Heart left ventricle (tissue), 16 donors: Measurements from ENCODE around the gene GPHA2. TPM values are rescaled to one million over a fixed set of nuclear protein-coding genes. Genes with fewer than 3 reads are reported as not detected.
A peak's percentile ranks its signal among the peaks of the same experiment; 100 is the strongest.

Experiments
- ATAC-seq, 4 donors: fragments of 200-7000 bp; cut with Tn5 transposase; one replicate each; pipeline ENCODE4 v1.9.1; 2020 to 2022; ENCODE audit warnings: moderate library complexity in 4 of 4, mild to moderate bottlenecking in 3 of 4, moderate number of reproducible peaks in 1 of 4
- DNase-seq, 5 donors: peaks; one replicate each; pipeline ENCODE4 v3.0.0-alpha.2; 2020
- H3K27ac ChIP-seq, 12 donors: fragments of 200-600 bp; sonication (generic) in 4 of 12; one replicate each; pipeline versions ENCODE4 v1.5.0 to v1.8.0; 2016 to 2022; ENCODE audit warnings: mild to moderate bottlenecking in 2 of 12
- H3K27me3 ChIP-seq, 9 donors: fragments of 200-600 bp; sonication (generic) in 2 of 9; one replicate each; pipeline versions ENCODE4 v1.5.1 to v1.8.0; 2016 to 2022; ENCODE audit warnings: mild to moderate bottlenecking in 3 of 9
- H3K36me3 ChIP-seq, 9 donors: fragments of 200-600 bp; sonication (generic) in 2 of 9; one replicate each; pipeline versions ENCODE4 v1.5.0 to v1.8.0; 2018 to 2022; ENCODE audit warnings: mild to moderate bottlenecking in 2 of 9
- H3K4me1 ChIP-seq, 12 donors: fragments of 200-600 bp; sonication (generic) in 4 of 12; one replicate each; pipeline versions ENCODE4 v1.5.0 to v1.8.0; 2016 to 2022; ENCODE audit warnings: mild to moderate bottlenecking in 3 of 12
- H3K4me3 ChIP-seq, 12 donors: fragments of 200-600 bp; sonication (generic) in 4 of 12; one replicate each; pipeline versions ENCODE4 v1.5.0 to v1.8.0; 2017 to 2022; ENCODE audit warnings: mild to moderate bottlenecking in 9 of 12, moderate library complexity in 4 of 12
- H3K9me3 ChIP-seq, 12 donors: fragments of 200-600 bp; sonication (generic) in 4 of 12; one replicate each; pipeline versions ENCODE4 v1.5.0 to v1.8.0; 2016 to 2022; ENCODE audit warnings: mild to moderate bottlenecking in 1 of 12
- POLR2A ChIP-seq, 2 donors: fragments of 450-650 bp; IDR thresholded peaks; one replicate each; pipeline ENCODE4 v1.6.1; 2017; ENCODE audit warnings: antibody characterized with exemption in 2 of 2, mild to moderate bottlenecking in 2 of 2, moderate library complexity in 2 of 2
- WGBS, 4 donors: extraction: QIAGEN DNeasy Blood & Tissue Kit in 2 of 4; methylation state at CpG; one replicate each; pipeline versions ENCODE4 v1.1.5 to v1.1.7; 2013 to 2018; 5-methylcytosine and 5-hydroxymethylcytosine counted together
- intact Hi-C, 10 donors: fragments of 100-400 bp; cut with DNase I; formaldehyde crosslinking; loops; one replicate each; pipeline versions ENCODE4 v1.11.1 to v1.14.2; 2022
- polyA plus RNA-seq, 2 donors: library from polyadenylated mRNA; stranded (reverse); fragments of 200-250 nt; gene quantifications; one replicate each; pipeline ENCODE4 v1.2.3, GENCODE V29; 2013
- total RNA-seq, 9 donors: library from RNA; depleted of rRNA in 2 of 9; stranded (reverse); fragments of >200 nt in 2 of 9; fragmentation: NEBNext Ultra II Directional in 3 of 9; extraction: Animal tissue kit (Norgen Biotek cat#: 25700) in 3 of 9; gene quantifications; one replicate each; pipeline versions ENCODE4 v1.1.0 to v1.2.4, GENCODE V29; 2016 to 2023
- TF ChIP-seq, protein P1 (sequence below), 12 donors: fragments of 200-600 bp; sonication (generic) in 4 of 12; IDR thresholded peaks; one replicate each; pipeline versions ENCODE4 v1.5.0 to v1.8.0; 2018 to 2022; ENCODE audit warnings: antibody characterized with exemption in 12 of 12, mild to moderate bottlenecking in 5 of 12
- donor health status: ischemic (EF 13 %, LVEDD 7.1; RV severe dilation, severe dysfunction).
- donor health status: healthy with polysubstance abuse.
- donor health status: DM: no; HTN: yes; CAD: no.
- donor health status: DM: no; HTN: no; CAD: no.
- donor health status: ischemic (EF 25% LVEDD 6.9; RV normal size, moderate dysfunction).
- donor health status: ischemic (EF 25% LVEDD 5.7; RV mildly dilated, moderate dysfunction).
- donor health status: healthy.
- donor health status: DM: yes; HTN: yes; CAD: no.
- donor health status: ischemic (EF 35%, LVEDD 5.7; RV mildly dilated, moderate dysfunction).
- donor health status: nonischemic (EF 11% LVEDD 7.7; RV severe dilation, severe dysfunction).
- donor health status: DM: yes; HTN: yes; CAD: no.
- donor health status: PGD.
- donor health status: ischemic (EF 29% LVEDD 5.4; RV normal size, mild dysfunction).
- donor health status: nonischemic (EF 23%, LVEDD 6.1; RV moderate dilation, normal function).

The GPHA2 gene
- total and polyA plus RNA-seq, 11 donors: 0.48 TPM; not detected in 10

DNA sequence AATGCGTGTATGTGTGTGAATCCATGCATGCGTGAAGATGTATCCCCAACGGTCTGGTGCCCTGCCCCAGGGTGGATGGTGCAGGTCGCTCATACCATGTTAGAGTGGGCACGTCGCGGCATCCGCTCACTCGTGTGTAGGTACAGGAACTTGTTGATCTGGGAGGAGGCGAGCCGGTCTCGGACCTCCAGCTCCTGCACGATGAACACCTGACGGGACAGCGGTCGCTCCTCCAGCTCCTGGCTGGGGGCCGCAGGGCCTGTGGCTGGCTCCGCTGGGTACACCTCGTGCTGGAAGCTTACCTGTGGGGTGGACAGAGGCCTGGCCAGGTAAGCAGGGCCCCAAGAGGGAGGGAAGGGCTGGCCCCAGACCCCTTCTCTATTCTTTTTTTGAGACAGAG, 37.2 kb downstream of the GPHA2 start:
- no peak for ATAC-seq
- H3K4me3 ChIP-seq: no peak overlapping the region
- TF ChIP-seq, protein P1, sequence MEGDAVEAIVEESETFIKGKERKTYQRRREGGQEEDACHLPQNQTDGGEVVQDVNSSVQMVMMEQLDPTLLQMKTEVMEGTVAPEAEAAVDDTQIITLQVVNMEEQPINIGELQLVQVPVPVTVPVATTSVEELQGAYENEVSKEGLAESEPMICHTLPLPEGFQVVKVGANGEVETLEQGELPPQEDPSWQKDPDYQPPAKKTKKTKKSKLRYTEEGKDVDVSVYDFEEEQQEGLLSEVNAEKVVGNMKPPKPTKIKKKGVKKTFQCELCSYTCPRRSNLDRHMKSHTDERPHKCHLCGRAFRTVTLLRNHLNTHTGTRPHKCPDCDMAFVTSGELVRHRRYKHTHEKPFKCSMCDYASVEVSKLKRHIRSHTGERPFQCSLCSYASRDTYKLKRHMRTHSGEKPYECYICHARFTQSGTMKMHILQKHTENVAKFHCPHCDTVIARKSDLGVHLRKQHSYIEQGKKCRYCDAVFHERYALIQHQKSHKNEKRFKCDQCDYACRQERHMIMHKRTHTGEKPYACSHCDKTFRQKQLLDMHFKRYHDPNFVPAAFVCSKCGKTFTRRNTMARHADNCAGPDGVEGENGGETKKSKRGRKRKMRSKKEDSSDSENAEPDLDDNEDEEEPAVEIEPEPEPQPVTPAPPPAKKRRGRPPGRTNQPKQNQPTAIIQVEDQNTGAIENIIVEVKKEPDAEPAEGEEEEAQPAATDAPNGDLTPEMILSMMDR (IDR thresholded peaks at IDR 0.05): no peak
- TF ChIP-seq POLR2A (IDR thresholded peaks at IDR 0.05): no peak
- H3K9me3 ChIP-seq: no peaks in the 10 kb centered on the region
- peak in 1 of 5 donors; percentile 50 for DNase-seq
- H3K27ac ChIP-seq: no peak overlapping the region
- peaks cover 0 to 12% (median 2%) of the 10 kb centered on the region in 12 donors for H3K4me1 ChIP-seq
- intact Hi-C loops: no loop called here
- no peaks in the 10 kb centered on the region for H3K27me3 ChIP-seq
- whole genome bisulfite sequencing, 4 donors: 92 to 96% (median 95%) methylated on average over 19 of the region's 19 CpGs
- H3K36me3 ChIP-seq: peaks cover 4 to 88% (median 72%) of the 10 kb centered on the region in 9 donors

DNA sequence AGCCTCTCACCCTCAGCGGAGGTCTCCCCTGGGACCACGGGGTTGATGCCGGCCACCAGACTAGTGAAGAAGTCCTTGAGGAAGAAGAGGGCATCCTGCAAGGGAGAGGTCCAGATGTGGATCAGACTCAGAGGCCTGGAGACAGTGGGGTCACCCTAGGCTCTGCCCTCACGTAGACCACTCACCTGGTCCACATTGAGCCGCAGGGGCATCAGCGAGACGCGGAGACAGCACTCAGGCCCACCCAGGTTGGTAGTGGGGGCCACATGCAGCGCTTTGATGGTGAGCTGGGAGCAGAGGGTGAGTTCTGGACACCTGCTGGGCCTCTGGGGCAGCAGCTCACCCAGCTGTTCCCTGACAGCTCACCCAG, 37.6 kb downstream of the GPHA2 start:
- H3K9me3 ChIP-seq: no peaks in the 10 kb centered on the region
- WGBS, 4 donors: 88 to 94% (median 92%) methylated on average over 8 to 9 of the region's 9 CpGs
- ATAC-seq: no peak
- no peak overlapping the region for H3K4me3 ChIP-seq
- peaks cover 4 to 84% (median 67%) of the 10 kb centered on the region in 9 donors for H3K36me3 ChIP-seq
- DNase-seq: peak in 1 of 5 donors; percentile 48
- intact Hi-C loops: no loop called here
- no peaks in the 10 kb centered on the region for H3K27me3 ChIP-seq
- TF ChIP-seq POLR2A (IDR thresholded peaks at IDR 0.05): no peak
- TF ChIP-seq, protein P1 (IDR thresholded peaks at IDR 0.05): no peak
- H3K4me1 ChIP-seq: peaks cover 0 to 16% (median 5%) of the 10 kb centered on the region in 12 donors
- H3K27ac ChIP-seq: no peak overlapping the region

- H3K27ac ChIP-seq: no peak overlapping the region
- intact Hi-C loops: no loop called here
- H3K27me3 ChIP-seq: no peaks in the 10 kb centered on the region
- no peak for ATAC-seq
- H3K4me1 ChIP-seq: peaks cover 0 to 22% (median 9%) of the 10 kb centered on the region in 12 donors
- no peaks in the 10 kb centered on the region for H3K9me3 ChIP-seq
- H3K36me3 ChIP-seq: peaks cover under 1 to 78% (median 61%) of the 10 kb centered on the region in 9 donors
- no peak overlapping the region for H3K4me3 ChIP-seq
- DNase-seq: peak in 2 of 5 donors; percentile 17 to 48
- WGBS, 4 donors: 91 to 97% (median 93%) methylated on average over 16 to 19 of the region's 19 CpGs
- TF ChIP-seq, protein P1 (IDR thresholded peaks at IDR 0.05): no peak
- TF ChIP-seq POLR2A (IDR thresholded peaks at IDR 0.05): no peak
Observed at GRCh38 chr11:64897381-64898075, 38.2 kb downstream of the GPHA2 start.

- no peak overlapping the region for H3K27ac ChIP-seq
- no peak for DNase-seq
- TF ChIP-seq POLR2A (IDR thresholded peaks at IDR 0.05): no peak
- TF ChIP-seq, protein P1 (IDR thresholded peaks at IDR 0.05): no peak
- 78 to 89% (median 85%) methylated on average over 4 to 14 of the region's 14 CpGs for WGBS, 4 donors
- H3K9me3 ChIP-seq: no peaks in the 10 kb centered on the region
- peaks cover 0 to 68% (median 52%) of the 10 kb centered on the region in 9 donors for H3K36me3 ChIP-seq
- H3K27me3 ChIP-seq: no peaks in the 10 kb centered on the region
- H3K4me3 ChIP-seq: no peak overlapping the region
- peaks cover 0 to 29% (median 13%) of the 10 kb centered on the region in 12 donors for H3K4me1 ChIP-seq
- ATAC-seq: no peak
- intact Hi-C loops: no loop called here
Observed at GRCh38 chr11:64896448-64897022, 39.2 kb downstream of the GPHA2 start.
